ENCODE results near the gene PMCH.

Gene PMCH

GRCh38 chr12:102215992-102216691, 18.5 kb upstream of the PMCH start:
- H3K4me3 ChIP-seq (ENCODE audit: control insufficient read depth, low read depth, low read length), result no peak overlapping the region
- peak; percentile 75 for DNase-seq (ENCODE audit: low read depth)
- TF ChIP-seq CTCF (conservative IDR thresholded peaks at IDR 0.05; ENCODE audit: control insufficient read depth, insufficient read depth, low read depth, low read length), result no peak

GRCh38 chr12:102204025-102204424, 6.4 kb upstream of the PMCH start:
- no peak for DNase-seq (ENCODE audit: low read depth)
- no peak overlapping the region for H3K4me3 ChIP-seq (ENCODE audit: control insufficient read depth, low read depth, low read length)
- TF ChIP-seq CTCF (conservative IDR thresholded peaks at IDR 0.05; ENCODE audit: control insufficient read depth, insufficient read depth, low read depth, low read length), result no peak

DNA sequence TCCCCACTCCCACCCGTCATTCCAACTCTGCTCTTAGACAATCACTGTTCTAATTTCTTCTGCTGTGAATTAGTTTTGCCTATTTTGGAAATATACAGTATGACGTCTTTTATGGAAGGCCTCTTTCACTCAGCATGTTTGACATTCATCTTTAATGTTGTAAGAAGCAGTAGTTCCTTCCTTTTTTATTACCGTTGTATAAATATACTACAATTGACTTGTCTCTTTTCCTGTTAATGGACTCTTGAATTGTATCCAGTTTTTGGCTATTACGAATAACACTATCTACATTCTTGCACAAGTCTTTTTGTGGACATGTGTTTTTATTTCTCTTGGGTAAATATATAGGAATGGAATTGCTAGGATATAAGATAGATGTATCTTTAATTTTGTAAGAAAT, 4.9 kb upstream of the PMCH start:
- no peak for TF ChIP-seq CTCF (conservative IDR thresholded peaks at IDR 0.05; ENCODE audit: control insufficient read depth, insufficient read depth, low read depth, low read length)
- DNase-seq (ENCODE audit: low read depth), result no peak
- H3K4me3 ChIP-seq (ENCODE audit: control insufficient read depth, low read depth, low read length), result no peak overlapping the region

DNA sequence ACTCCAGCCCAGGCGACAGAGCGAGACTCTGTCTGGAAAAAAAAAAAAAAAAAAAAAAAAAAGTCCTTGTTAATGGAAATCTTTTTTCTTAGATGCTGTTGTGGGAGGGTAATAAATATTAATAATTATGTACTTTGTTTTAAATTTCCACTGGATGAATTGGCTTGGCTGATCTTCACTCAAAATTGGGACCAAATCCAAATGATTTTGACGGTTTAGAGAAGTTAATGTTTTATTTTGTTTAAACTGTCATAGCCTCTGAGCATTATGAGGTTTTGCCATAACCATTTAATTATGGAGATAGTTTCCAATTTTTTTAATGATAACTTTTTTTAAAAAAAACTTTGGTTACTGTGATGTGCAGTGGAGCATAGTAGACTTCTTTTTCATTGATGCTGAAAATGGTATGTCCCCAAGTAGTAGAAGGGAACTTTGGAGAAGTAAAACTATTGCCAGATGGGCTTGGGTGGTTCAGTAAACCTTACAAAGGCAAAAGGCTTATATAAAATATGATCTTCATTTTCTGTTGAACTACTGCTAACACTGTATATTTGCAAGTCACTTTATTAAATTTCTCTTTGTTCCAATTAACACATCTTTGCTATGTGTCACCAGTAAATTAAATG, 3.9 kb upstream of the PMCH start:
- no peak for TF ChIP-seq CTCF (conservative IDR thresholded peaks at IDR 0.05; ENCODE audit: control insufficient read depth, insufficient read depth, low read depth, low read length)
- H3K4me3 ChIP-seq (ENCODE audit: control insufficient read depth, low read depth, low read length), result no peak overlapping the region
- DNase-seq (ENCODE audit: low read depth), result no peak

GRCh38 chr12:102195826-102196225, 1.8 kb downstream of the PMCH start:
- TF ChIP-seq CTCF (conservative IDR thresholded peaks at IDR 0.05; ENCODE audit: control insufficient read depth, insufficient read depth, low read depth, low read length), result no peak
- no peak for DNase-seq (ENCODE audit: low read depth)
- H3K4me3 ChIP-seq (ENCODE audit: control insufficient read depth, low read depth, low read length), result no peak overlapping the region

- TF ChIP-seq CTCF (conservative IDR thresholded peaks at IDR 0.05; ENCODE audit: control insufficient read depth, insufficient read depth, low read depth, low read length), result no peak
- H3K4me3 ChIP-seq (ENCODE audit: control insufficient read depth, low read depth, low read length), result no peak overlapping the region
- no peak for DNase-seq (ENCODE audit: low read depth)
Measured at GRCh38 chr12:102182635-102183034, 15.0 kb downstream of the PMCH start.
